Endothelial cell (in vitro differentiated cells): Measurements from ENCODE around the gene LMO1. TPM values are rescaled to one million over a fixed set of nuclear protein-coding genes. Genes with fewer than 3 reads are reported as not detected.
A peak's percentile ranks its signal among the peaks of the same experiment; 100 is the strongest.

Source experiments
- DNase-seq: peaks from one replicate; pipeline ENCODE4 v3.0.0; 2021; ENCODE audit warnings: low spot score
- H3K27ac Mint-ChIP-seq: one replicate; pipeline ENCODE4 v1.8.0; 2021; ENCODE audit warnings: mixed read lengths, inconsistent platforms; ENCODE audit not compliant: unreplicated experiment
- H3K27me3 Mint-ChIP-seq: one replicate; pipeline ENCODE4 v1.8.0; 2021; ENCODE audit warnings: mild to moderate bottlenecking, moderate library complexity, mixed read lengths, inconsistent platforms; ENCODE audit not compliant: unreplicated experiment
- H3K36me3 Mint-ChIP-seq: one replicate; pipeline ENCODE4 v1.8.0; 2021; ENCODE audit warnings: mild to moderate bottlenecking, low read depth, mixed read lengths, inconsistent platforms; ENCODE audit not compliant: unreplicated experiment
- H3K4me1 Mint-ChIP-seq: one replicate; pipeline ENCODE4 v1.8.0; 2021; ENCODE audit warnings: mild to moderate bottlenecking, mixed read lengths, inconsistent platforms; ENCODE audit not compliant: unreplicated experiment
- H3K4me3 Mint-ChIP-seq: one replicate; pipeline ENCODE4 v1.8.0; 2021; ENCODE audit warnings: mild to moderate bottlenecking, mixed read lengths, inconsistent platforms; ENCODE audit not compliant: unreplicated experiment
- H3K9me3 Mint-ChIP-seq: one replicate; pipeline ENCODE4 v1.8.0; 2021; ENCODE audit warnings: mixed read lengths, inconsistent platforms; ENCODE audit not compliant: unreplicated experiment
- total RNA-seq: library from RNA; stranded (reverse); fragmentation: NEBNext Ultra II Directional; extraction: Animal tissue kit (Norgen Biotek cat#: 25700); gene quantifications from one replicate; pipeline ENCODE4 v1.2.1, GENCODE V29; 2021; ENCODE audit not compliant: unreplicated experiment
- TF ChIP-seq, protein P1 (sequence below): fragments of 200-600 bp; sonication (generic); IDR thresholded peaks from one replicate; pipeline ENCODE4 v1.5.0; 2021; ENCODE audit warnings: antibody characterized with exemption; ENCODE audit not compliant: unreplicated experiment

Gene LMO1
- total RNA-seq, 1 donor from 2014 or later, result not detected

DNA sequence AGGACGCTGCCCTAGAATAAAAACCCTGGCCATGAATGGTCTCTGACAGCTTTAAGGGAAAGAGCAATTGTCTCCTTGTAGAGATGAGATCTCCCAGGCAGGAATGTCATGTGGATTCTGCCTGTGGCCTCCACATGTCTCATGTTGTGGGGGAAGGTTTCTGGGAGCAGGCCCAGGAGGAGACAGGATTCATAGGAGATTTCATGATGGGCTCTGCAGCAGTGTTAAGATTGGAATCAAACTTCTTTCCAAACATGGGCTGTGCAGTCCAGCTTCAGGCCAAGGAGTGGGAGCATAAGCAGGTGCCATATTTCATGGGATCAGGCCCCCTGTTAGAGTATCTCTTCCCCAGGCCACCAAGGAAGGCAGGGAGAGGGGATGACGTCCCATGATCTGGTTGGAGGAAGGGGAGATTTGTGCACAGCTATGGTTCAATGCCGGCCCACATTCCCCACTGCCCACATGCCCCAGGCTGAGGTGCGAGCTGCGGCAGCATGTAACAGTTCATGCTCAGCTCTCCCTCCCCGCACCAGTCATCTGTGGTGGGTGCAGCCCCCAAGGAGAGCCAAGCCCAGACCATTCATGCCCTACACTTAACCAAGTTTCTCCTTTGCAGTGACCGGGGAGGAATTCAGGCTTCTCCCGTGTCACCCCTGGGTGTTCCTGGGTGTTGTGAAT, 42.5 kb downstream of the LMO1 start:
- DNase-seq, result no peak
- H3K36me3 Mint-ChIP-seq, result no peaks in the 10 kb centered on the region
- H3K27ac Mint-ChIP-seq, result no peak overlapping the region
- no peak overlapping the region for H3K4me3 Mint-ChIP-seq
- H3K9me3 Mint-ChIP-seq, result no peaks in the 10 kb centered on the region
- H3K4me1 Mint-ChIP-seq, result peaks cover 8% of the 10 kb centered on the region
- TF ChIP-seq, protein P1, sequence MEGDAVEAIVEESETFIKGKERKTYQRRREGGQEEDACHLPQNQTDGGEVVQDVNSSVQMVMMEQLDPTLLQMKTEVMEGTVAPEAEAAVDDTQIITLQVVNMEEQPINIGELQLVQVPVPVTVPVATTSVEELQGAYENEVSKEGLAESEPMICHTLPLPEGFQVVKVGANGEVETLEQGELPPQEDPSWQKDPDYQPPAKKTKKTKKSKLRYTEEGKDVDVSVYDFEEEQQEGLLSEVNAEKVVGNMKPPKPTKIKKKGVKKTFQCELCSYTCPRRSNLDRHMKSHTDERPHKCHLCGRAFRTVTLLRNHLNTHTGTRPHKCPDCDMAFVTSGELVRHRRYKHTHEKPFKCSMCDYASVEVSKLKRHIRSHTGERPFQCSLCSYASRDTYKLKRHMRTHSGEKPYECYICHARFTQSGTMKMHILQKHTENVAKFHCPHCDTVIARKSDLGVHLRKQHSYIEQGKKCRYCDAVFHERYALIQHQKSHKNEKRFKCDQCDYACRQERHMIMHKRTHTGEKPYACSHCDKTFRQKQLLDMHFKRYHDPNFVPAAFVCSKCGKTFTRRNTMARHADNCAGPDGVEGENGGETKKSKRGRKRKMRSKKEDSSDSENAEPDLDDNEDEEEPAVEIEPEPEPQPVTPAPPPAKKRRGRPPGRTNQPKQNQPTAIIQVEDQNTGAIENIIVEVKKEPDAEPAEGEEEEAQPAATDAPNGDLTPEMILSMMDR, result no peak
- peaks cover 10% of the 10 kb centered on the region for H3K27me3 Mint-ChIP-seq

DNA sequence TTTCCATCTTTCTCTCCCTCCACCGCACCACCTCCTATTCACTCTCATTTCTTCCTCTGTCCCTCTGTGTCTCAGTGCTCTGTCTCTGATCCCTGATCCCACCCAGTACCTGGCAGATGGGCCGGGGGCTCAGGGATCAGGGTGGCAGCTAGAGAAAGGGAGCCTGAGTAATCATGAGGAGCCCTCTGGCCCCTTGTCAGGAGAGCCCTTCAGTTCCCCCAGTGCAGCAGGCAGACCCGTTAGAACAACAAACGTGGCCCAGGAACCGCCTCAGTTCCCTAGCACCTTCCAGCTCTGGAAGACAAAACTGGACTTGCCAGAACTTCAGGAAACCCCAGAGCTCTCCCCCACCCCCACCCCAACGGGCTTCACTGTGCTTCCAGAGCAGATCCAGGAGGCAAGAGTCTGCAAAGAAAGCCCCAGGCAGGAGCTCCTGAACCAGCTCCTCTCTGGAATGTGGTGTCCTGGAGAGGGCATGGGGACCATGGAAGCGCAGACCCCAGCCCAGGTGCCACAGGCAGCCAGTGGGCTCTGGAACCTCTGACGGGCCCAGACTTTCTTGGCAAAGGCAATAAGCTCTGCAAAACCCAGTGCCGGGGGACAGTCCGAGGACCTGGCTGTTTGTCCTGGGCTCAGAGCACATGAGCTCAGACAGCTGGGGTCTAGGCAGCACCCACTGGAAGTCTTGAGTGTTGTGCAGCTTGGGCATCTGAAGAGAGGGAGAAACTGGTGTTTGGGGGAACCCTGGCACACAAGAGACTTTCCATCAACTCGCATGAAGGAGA, 43.2 kb downstream of the LMO1 start:
- H3K4me3 Mint-ChIP-seq, result no peak overlapping the region
- peaks cover 10% of the 10 kb centered on the region for H3K27me3 Mint-ChIP-seq
- no peak for DNase-seq
- no peaks in the 10 kb centered on the region for H3K9me3 Mint-ChIP-seq
- peaks cover 8% of the 10 kb centered on the region for H3K4me1 Mint-ChIP-seq
- TF ChIP-seq, protein P1, result no peak
- H3K36me3 Mint-ChIP-seq, result no peaks in the 10 kb centered on the region
- no peak overlapping the region for H3K27ac Mint-ChIP-seq

DNA sequence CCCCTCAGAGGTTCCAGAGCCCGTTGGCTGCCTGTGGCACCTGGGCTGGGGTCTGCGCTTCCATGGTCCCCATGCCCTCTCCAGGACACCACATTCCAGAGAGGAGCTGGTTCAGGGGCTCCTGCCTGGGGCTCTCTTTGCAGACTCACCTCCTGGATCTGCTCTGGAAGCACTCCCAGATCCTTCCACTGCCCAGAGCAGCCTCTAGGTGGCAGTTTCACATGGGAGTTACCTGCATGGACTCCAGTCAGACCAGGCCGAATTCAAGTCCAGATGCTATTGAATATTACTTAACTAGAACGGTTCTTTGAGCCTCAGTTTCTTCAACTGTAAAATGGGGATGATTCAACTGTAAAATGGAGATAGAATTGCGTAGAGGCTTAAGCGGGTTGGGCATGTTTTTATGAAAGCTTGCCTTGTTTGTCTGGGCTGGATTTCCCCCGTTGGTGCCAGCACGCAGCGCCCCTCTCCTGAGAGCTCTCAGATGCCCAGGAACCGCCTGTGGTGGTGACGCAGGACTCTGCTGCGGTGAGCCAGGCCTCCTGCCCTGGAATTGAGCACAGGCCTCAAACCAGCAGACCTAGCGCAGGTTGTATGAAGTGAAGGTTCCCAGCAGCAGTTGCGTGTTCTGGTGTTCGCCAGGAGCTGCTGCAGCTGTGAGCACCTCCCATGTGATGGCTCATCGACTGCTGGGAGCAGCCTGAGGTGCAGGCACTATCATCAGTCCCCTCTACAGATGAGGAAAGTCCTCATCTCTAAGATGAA, 44.2 kb downstream of the LMO1 start:
- TF ChIP-seq, protein P1, result peak; percentile 41
- peak; percentile 73 for DNase-seq
- Mint-ChIP-seq H3K4me1 (peaks cover 8% of the 10 kb centered on the region), H3K9me3 (no peaks in the 10 kb centered on the region), H3K27me3 (peaks cover 12% of the 10 kb centered on the region), H3K27ac (no peak overlapping the region), H3K36me3 (no peaks in the 10 kb centered on the region), H3K4me3 (no peak overlapping the region)

DNA sequence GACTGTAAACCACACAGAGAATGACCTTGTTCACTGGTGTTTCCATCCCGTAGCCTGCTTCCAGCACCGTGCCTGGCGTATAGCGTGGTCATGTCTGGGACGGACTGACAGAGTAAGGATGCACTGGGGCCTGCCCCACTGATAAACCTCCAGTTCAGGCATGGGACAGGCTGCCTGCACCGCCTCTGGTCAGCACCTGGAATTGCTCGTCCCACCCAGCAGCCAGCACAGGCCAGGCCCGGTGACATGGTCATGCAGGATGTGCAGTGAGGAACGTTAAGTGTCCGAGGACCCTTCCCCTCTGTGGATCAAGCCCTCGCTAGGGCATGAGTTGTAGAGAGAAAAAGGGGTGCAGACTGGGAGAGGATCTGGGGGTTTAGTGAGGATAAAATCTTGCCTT, 44.8 kb downstream of the LMO1 start:
- TF ChIP-seq, protein P1, result peak; percentile 43
- Mint-ChIP-seq H3K4me1 (peaks cover 9% of the 10 kb centered on the region), H3K27ac (no peak overlapping the region), H3K36me3 (no peaks in the 10 kb centered on the region), H3K9me3 (no peaks in the 10 kb centered on the region), H3K4me3 (no peak overlapping the region), H3K27me3 (peaks cover 12% of the 10 kb centered on the region)
- DNase-seq, result no peak
